H9 (cell line): ENCODE data around the gene SEZ6. TPM values are rescaled to one million over a fixed set of nuclear protein-coding genes. Genes with fewer than 3 reads are reported as not detected.

ENCODE experiments used
- DNase-seq: peaks from one replicate; pipeline ENCODE4 v3.0.0-alpha.2; 2017
- H2AFZ ChIP-seq: one replicate; pipeline ENCODE4 v1.6.1; 2013; ENCODE audit warnings: mild to moderate bottlenecking, low read length, control low read depth, moderate library complexity
- H2AK5ac ChIP-seq: 2 replicates; pipeline ENCODE4 v1.6.1; 2013; ENCODE audit warnings: low read length, control low read depth, mixed read lengths; ENCODE audit not compliant: insufficient read length
- H2BK120ac ChIP-seq: one replicate; pipeline ENCODE4 v1.6.1; 2013; ENCODE audit warnings: low read depth, mild to moderate bottlenecking, low read length, control low read depth, inconsistent platforms; ENCODE audit not compliant: poor library complexity, severe bottlenecking
- H2BK12ac ChIP-seq: 2 replicates; pipeline ENCODE4 v1.6.1; 2013; ENCODE audit warnings: low read length, control low read depth, mixed read lengths, low read depth; ENCODE audit not compliant: insufficient read length
- H2BK15ac ChIP-seq: 2 replicates; pipeline ENCODE4 v1.6.1; 2013; ENCODE audit warnings: low read depth, low read length, control low read depth
- H2BK20ac ChIP-seq: one replicate; pipeline ENCODE4 v1.6.1; 2013; ENCODE audit warnings: low read depth, mild to moderate bottlenecking, low read length, control low read depth, inconsistent platforms; ENCODE audit not compliant: poor library complexity, severe bottlenecking
- H2BK5ac ChIP-seq: 2 replicates; pipeline ENCODE4 v1.6.1; 2013; ENCODE audit warnings: low read length, control low read depth, mixed read lengths; ENCODE audit not compliant: insufficient read length
- H3K14ac ChIP-seq: 2 replicates; pipeline ENCODE4 v1.6.1; 2013; ENCODE audit warnings: low read length, control low read depth; ENCODE audit not compliant: insufficient read depth
- H3K18ac ChIP-seq: 2 replicates; pipeline ENCODE4 v1.6.1; 2013; ENCODE audit warnings: low read depth, mild to moderate bottlenecking, mixed read lengths, low read length, control low read depth; ENCODE audit not compliant: insufficient read length
- H3K23ac ChIP-seq: 2 replicates; pipeline ENCODE4 v1.6.1; 2013; ENCODE audit warnings: low read length, control low read depth, mixed read lengths, low read depth; ENCODE audit not compliant: insufficient read length
- H3K23me2 ChIP-seq: 2 replicates; pipeline ENCODE4 v1.6.1; 2013; ENCODE audit warnings: low read depth, mild to moderate bottlenecking, mixed read lengths, low read length, control low read depth; ENCODE audit not compliant: insufficient read length, poor library complexity, severe bottlenecking
- H3K27ac ChIP-seq: 2 replicates; pipeline ENCODE4 v1.5.1; 2013; ENCODE audit warnings: low read length, control low read depth, mixed read lengths, low read depth; ENCODE audit not compliant: insufficient read length
- H3K27me3 ChIP-seq: 2 replicates; pipeline ENCODE4 v1.6.1; 2013; ENCODE audit warnings: low read length, control low read depth, inconsistent platforms; ENCODE audit not compliant: insufficient read depth
- H3K4ac ChIP-seq: 2 replicates; pipeline ENCODE4 v1.6.1; 2013; ENCODE audit warnings: low read depth, mild to moderate bottlenecking, control low read depth, inconsistent platforms, low read length, moderate library complexity
- H3K4me1 ChIP-seq: 2 replicates; pipeline ENCODE4 v1.6.1; 2013; ENCODE audit warnings: low read length, control low read depth, inconsistent platforms; ENCODE audit not compliant: insufficient read depth
- H3K4me2 ChIP-seq: 2 replicates; pipeline ENCODE4 v1.6.1; 2013; ENCODE audit warnings: low read length, control low read depth, mixed read lengths; ENCODE audit not compliant: insufficient read length, insufficient read depth
- H3K56ac ChIP-seq: 2 replicates; pipeline ENCODE4 v1.6.1; 2013; ENCODE audit warnings: low read depth, mild to moderate bottlenecking, mixed read lengths, low read length, control low read depth; ENCODE audit not compliant: insufficient read length
- H3K79me1 ChIP-seq: 2 replicates; pipeline ENCODE4 v1.6.1; 2013; ENCODE audit warnings: low read depth, mild to moderate bottlenecking, moderate library complexity, low read length, control low read depth, inconsistent platforms; ENCODE audit not compliant: insufficient read depth, poor library complexity, severe bottlenecking
- H3K79me2 ChIP-seq: 2 replicates; pipeline ENCODE4 v1.6.1; 2013; ENCODE audit warnings: low read length, control low read depth, inconsistent platforms; ENCODE audit not compliant: insufficient read depth
- H3K9ac ChIP-seq: 2 replicates; pipeline ENCODE4 v1.6.1; 2013; ENCODE audit warnings: low read length, control low read depth, mixed read lengths; ENCODE audit not compliant: insufficient read length; ENCODE audit errors: extremely low read depth
- H3K9me3 ChIP-seq: one replicate; pipeline ENCODE4 v1.6.1; 2013; ENCODE audit warnings: low read depth, low read length, inconsistent platforms; ENCODE audit not compliant: control insufficient read depth
- H3T11ph ChIP-seq: one replicate; pipeline ENCODE4 v1.6.1; 2013; ENCODE audit warnings: mild to moderate bottlenecking, low read length, control low read depth, inconsistent platforms
- H4K20me1 ChIP-seq: one replicate; pipeline ENCODE4 v1.6.1; 2013; ENCODE audit not compliant: control insufficient read depth, insufficient read length, insufficient read depth
- H4K5ac ChIP-seq: 2 replicates; pipeline ENCODE4 v1.6.1; 2013; ENCODE audit warnings: low read depth, mild to moderate bottlenecking, mixed read lengths, low read length, control low read depth; ENCODE audit not compliant: insufficient read length
- H4K8ac ChIP-seq: replicated peaks from 2 replicates; pipeline ENCODE4 v1.6.1; 2013; ENCODE audit warnings: low read length, control low read depth, mixed read lengths, low read depth; ENCODE audit not compliant: insufficient read length
- H4K91ac ChIP-seq: 2 replicates; pipeline ENCODE4 v1.6.1; 2013; ENCODE audit warnings: low read depth, mild to moderate bottlenecking, moderate library complexity, mixed read lengths, low read length, control low read depth; ENCODE audit not compliant: insufficient read length
- H3K27ac Mint-ChIP-seq, 3 experiments: 2 replicates in 2 of 3; 3 replicates in 1 of 3; pipeline ENCODE4 v1.8.0; 2020 to 2021; ENCODE audit warnings: mixed read lengths in 3 of 3, mild to moderate bottlenecking in 1 of 3, moderate library complexity in 1 of 3
- H3K27me3 Mint-ChIP-seq: 2 replicates; pipeline ENCODE4 v1.8.0; 2021; ENCODE audit warnings: low read depth, mild to moderate bottlenecking, moderate library complexity, mixed read lengths
- H3K36me3 Mint-ChIP-seq, 3 experiments: 2 replicates in 2 of 3; 3 replicates in 1 of 3; pipeline ENCODE4 v1.8.0; 2020 to 2021; ENCODE audit warnings: low read depth in 3 of 3, mixed read lengths in 3 of 3; ENCODE audit not compliant: insufficient read depth in 1 of 3
- H3K4me1 Mint-ChIP-seq, 2 experiments: 2 replicates each; pipeline ENCODE4 v1.8.0; 2020; ENCODE audit warnings: mixed read lengths in 2 of 2
- H3K4me3 Mint-ChIP-seq, 2 experiments: 2 replicates in 1 of 2; 3 replicates in 1 of 2; pipeline ENCODE4 v1.8.0; 2020 to 2021; ENCODE audit warnings: mild to moderate bottlenecking in 2 of 2, mixed read lengths in 2 of 2, moderate library complexity in 1 of 2
- H3K9me3 Mint-ChIP-seq, 2 experiments: 2 replicates in 1 of 2; 3 replicates in 1 of 2; pipeline ENCODE4 v1.8.0; 2020; ENCODE audit warnings: mild to moderate bottlenecking in 2 of 2, mixed read lengths in 2 of 2, moderate library complexity in 1 of 2
- WGBS: extraction: QIAGEN DNeasy Blood & Tissue Kit; methylation state at CpG from one replicate; pipeline ENCODE4 v1.1.7; 2013; ENCODE audit warnings: missing lambda C conversion rate, low lambda C conversion rate, mixed read lengths; ENCODE audit not compliant: insufficient read length; ENCODE audit errors: extremely low coverage; 5-methylcytosine and 5-hydroxymethylcytosine counted together
- total RNA-seq: library from RNA; stranded (reverse); gene quantifications from 2 replicates; pipeline ENCODE4 v1.2.1, GENCODE V29; 2021
- TF ChIP-seq, protein P1 (sequence below): fragments of 200-600 bp; sonication (generic); conservative IDR thresholded peaks from 3 replicates; pipeline ENCODE4 v1.8.0; 2021; ENCODE audit warnings: antibody characterized with exemption, mild to moderate bottlenecking

The SEZ6 gene
- total RNA-seq, 1 experiment from 2014 or later = 1.8 TPM

DNA sequence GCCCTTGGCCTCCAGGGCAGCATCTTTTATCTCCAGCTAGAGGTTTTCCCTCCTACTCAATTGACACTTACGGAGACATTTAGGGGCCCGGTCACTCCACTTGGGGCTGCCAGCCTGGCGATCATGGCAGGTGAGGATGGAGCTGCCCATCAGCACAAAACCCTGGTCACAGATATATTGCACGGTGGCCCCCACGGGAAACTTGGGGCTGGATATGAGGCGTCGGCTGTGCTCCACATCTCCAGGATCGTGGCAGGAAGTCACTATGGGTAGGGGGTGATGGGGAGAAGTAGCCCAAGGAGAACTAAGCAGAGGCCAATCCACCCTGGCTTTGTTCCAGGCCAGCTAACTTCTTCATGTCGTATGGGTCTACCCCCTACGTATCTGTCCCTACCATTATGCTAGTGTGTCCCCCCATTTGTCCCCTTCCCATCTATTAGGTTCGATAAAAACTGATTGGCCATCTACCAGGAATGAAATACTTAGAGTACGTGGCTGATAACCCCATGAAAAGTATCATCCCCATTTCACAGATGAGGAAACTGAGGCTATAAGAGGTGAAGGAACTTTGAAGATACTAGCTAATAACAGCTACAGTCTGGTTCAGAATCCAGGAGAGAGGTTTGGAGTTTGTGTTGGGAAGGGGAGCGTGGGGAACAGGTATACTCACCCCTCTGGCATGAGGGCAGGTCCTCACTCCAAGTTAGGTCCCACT lies 48.4 kb downstream of the SEZ6 start:
- no peak overlapping the region for H2AK5ac ChIP-seq
- H3K9ac ChIP-seq = no peak overlapping the region
- no peak overlapping the region for H3K18ac ChIP-seq
- no peak overlapping the region for H2BK5ac ChIP-seq
- H3K23me2 ChIP-seq = no peaks in the 10 kb centered on the region
- Mint-ChIP-seq H3K36me3 (no peaks in the 10 kb centered on the region), H3K9me3 (no peaks in the 10 kb centered on the region), H3K27me3 (peaks cover 2% of the 10 kb centered on the region), H3K27ac (no peak overlapping the region), H3K4me1 (peaks cover 11 to 14% of the 10 kb centered on the region in 2 experiments), H3K4me3 (no peak overlapping the region)
- no peaks in the 10 kb centered on the region for H3K79me2 ChIP-seq
- no peak overlapping the region for H2BK15ac ChIP-seq
- H3K9me3 ChIP-seq = no peaks in the 10 kb centered on the region
- H2BK12ac ChIP-seq = no peak overlapping the region
- no peak overlapping the region for H2BK20ac ChIP-seq
- H2AFZ ChIP-seq = no peak overlapping the region
- no peaks in the 10 kb centered on the region for H3K27me3 ChIP-seq
- no peak overlapping the region for H3K27ac ChIP-seq
- H4K5ac ChIP-seq = no peak overlapping the region
- no CpG with 5 or more reads among the region's 13 CpGs for WGBS
- H2BK120ac ChIP-seq = no peak overlapping the region
- H4K20me1 ChIP-seq = no peaks in the 10 kb centered on the region
- no peak overlapping the region for H3K4me2 ChIP-seq
- TF ChIP-seq, protein P1, sequence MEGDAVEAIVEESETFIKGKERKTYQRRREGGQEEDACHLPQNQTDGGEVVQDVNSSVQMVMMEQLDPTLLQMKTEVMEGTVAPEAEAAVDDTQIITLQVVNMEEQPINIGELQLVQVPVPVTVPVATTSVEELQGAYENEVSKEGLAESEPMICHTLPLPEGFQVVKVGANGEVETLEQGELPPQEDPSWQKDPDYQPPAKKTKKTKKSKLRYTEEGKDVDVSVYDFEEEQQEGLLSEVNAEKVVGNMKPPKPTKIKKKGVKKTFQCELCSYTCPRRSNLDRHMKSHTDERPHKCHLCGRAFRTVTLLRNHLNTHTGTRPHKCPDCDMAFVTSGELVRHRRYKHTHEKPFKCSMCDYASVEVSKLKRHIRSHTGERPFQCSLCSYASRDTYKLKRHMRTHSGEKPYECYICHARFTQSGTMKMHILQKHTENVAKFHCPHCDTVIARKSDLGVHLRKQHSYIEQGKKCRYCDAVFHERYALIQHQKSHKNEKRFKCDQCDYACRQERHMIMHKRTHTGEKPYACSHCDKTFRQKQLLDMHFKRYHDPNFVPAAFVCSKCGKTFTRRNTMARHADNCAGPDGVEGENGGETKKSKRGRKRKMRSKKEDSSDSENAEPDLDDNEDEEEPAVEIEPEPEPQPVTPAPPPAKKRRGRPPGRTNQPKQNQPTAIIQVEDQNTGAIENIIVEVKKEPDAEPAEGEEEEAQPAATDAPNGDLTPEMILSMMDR = no peak
- no peak overlapping the region for H3K4ac ChIP-seq
- no peak for DNase-seq
- H3K79me1 ChIP-seq = no peaks in the 10 kb centered on the region
- H3K56ac ChIP-seq = no peak overlapping the region
- no peak overlapping the region for H3K14ac ChIP-seq
- peaks cover 9% of the 10 kb centered on the region; the same call in 1 of the 2 replicates for H3K4me1 ChIP-seq
- no peak overlapping the region for H4K91ac ChIP-seq
- no peak overlapping the region for H3T11ph ChIP-seq
- no peak overlapping the region for H3K23ac ChIP-seq
- no peak overlapping the region for H4K8ac ChIP-seq
